Activated T-cell treated with anti-CD3 and anti-CD28 coated beads, Interleukin-2, amount 50 U/mL, for 48 hours (primary cell): ENCODE data around the gene MED13L.

Experiments
- DNase-seq, 2 experiments: peaks; one replicate each; pipeline ENCODE4 v3.0.0-alpha.2; 2020

The MED13L gene

GRCh38 chr12:116207274-116207673 lies 70.2 kb downstream of the MED13L start:
- DNase-seq: no peak

GRCh38 chr12:116206828-116207227 lies 70.7 kb downstream of the MED13L start:
- DNase-seq: no peak

DNA sequence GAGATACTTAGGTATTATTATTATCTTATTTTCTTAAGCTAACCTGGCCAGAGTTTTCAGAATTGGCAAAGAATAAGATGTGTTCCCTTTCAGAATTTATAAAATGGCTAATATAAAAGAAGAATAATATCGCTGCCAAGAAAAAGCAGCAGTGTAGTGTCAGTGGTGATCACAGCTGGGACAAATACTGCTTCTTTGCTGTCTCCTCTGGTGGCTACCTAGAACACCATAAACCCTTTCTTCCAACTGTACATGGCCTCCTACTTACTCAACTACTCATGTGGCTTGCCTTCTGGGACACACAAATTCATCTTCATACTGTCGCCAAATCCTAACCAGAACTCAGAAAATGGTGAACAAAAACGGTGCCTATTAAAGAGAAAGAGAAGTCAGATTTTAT lies 72.7 kb downstream of the MED13L start:
- DNase-seq: no peak

GRCh38 chr12:116204169-116204568 lies 73.3 kb downstream of the MED13L start:
- no peak for DNase-seq

DNA sequence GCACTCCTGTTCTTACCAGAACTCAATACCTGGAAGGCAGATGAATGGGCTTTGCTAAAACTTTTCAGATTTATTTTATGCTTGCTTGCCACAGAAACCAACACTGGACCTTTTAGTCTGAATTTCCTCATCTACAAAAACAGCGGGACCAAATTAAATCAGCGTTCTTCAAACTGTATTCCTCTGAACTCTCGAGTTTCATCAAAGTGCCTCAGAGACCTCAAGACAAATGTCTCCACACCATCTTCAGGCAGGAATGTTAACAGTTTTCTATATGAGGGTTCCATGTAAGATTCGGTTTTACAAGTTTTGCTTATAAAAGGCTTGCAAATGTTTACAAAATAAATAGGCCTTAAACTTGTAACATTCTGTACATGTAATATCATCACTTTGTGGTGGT lies 74.6 kb downstream of the MED13L start:
- no peak for DNase-seq

GRCh38 chr12:116202433-116202832 lies 75.1 kb downstream of the MED13L start:
- no peak for DNase-seq

GRCh38 chr12:116201908-116202307 lies 75.6 kb downstream of the MED13L start:
- no peak for DNase-seq

DNA sequence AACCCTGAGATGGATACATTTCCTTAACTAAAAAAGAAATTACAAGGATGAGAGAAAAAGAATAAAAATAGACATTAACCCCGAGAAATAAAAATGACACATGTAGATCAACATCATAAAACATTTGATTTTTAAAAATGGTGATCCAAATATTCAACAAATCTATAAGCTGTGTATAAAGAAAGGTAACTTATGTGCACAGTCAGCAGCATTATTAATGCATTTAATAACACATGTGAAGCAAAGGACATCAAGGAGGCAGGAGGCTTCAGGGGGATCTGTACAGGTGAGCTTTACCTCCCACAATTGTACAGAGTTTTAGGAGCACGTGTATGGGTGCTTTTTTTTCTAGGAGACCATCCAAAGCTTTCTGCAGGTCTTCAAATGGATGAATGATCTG lies 76.1 kb downstream of the MED13L start:
- no peak for DNase-seq

- DNase-seq: no peak
These were observed 76.7 kb downstream of the MED13L start for GRCh38 chr12:116200812-116201211.

GRCh38 chr12:116199160-116199706 lies 78.3 kb downstream of the MED13L start:
- no peak for DNase-seq

- no peak for DNase-seq
These were observed 80.5 kb downstream of the MED13L start for GRCh38 chr12:116196752-116197718.

DNA sequence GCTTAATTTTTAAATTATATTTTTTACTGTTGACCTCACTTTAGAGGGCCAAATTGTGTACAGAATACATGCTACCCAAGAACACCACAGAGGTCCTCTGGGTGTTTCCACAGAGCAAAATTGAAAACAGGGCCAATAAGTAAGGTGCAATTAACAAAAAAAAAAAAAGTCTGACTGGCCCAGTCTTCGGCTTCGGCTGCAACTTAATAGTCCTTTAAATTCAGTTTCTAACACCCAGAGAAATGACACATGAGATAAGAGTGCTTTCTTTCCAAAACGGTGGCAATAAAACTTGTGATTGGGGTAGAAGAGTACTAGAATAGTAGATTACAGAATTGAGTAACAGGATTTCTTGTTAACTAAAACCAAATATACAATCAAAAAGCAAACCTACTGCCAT lies 81.3 kb downstream of the MED13L start:
- no peak for DNase-seq

DNA sequence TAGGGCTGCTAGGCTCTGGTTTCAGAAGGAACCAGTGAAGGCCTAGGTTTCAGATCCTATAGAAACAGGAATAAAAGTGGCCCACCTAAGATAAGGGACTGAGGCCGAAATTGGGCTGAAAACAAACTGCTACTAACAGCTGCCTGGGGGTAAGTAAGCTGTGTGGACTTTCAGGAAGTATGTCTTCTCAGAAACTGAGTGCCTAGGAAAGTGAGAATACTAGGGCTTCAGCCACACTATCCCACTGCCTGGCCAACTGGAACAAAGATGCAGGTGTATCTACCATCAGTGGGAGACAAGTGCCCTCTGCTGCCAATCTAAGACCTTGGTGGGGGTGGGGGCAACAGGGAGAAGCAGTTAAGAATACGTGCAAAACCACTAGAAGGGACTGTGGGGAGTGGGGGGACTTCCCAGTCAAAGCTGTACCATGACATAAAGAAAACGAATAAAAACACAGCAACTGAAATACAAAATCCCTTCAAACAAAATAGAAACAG lies 82.5 kb downstream of the MED13L start:
- DNase-seq: peak; percentile 63 to 68

DNA sequence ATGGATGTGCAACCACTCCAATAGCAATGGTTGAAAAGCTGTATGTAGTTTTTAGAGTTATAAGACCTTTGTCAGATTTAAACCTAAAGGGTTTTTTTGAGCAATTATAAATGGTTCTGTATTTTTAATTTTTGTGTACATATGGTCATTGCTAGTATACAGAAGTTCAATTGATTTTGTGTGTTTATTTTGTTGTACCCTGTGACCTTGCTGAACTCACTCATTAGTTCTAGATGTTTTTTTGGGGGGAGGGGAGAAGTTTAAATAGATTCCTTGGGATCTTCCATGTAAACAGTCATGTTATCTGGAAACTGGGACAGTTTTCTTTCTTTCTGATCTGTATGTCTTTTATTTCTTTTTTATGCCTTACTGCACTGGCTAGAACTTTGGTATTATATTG lies 87.8 kb downstream of the MED13L start:
- no peak for DNase-seq

GRCh38 chr12:116188581-116188980 lies 88.9 kb downstream of the MED13L start:
- no peak for DNase-seq

DNA sequence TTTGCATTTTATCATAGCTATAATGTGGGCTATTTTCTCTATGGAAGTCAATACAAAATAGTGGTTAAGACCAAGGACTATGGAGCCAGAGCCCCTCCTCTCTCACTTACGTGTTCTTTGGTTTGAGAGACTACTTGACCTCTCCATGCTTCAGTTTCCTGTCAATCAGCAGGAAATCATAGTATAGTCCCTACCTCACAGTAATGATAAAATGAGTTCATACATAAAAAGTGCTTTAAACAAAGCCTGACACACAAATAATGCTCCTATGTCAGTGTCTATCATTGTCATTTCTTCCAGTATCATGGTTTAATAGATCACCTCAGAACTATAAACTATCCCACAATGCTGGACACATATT lies 90.4 kb downstream of the MED13L start:
- no peak for DNase-seq

- DNase-seq: no peak
These were observed 90.9 kb downstream of the MED13L start for GRCh38 chr12:116186482-116187150.

- DNase-seq: no peak
These were observed 92.7 kb downstream of the MED13L start for GRCh38 chr12:116184763-116185162.

GRCh38 chr12:116183741-116184141 lies 93.8 kb downstream of the MED13L start:
- DNase-seq: no peak

GRCh38 chr12:116182359-116183063 lies 95.0 kb downstream of the MED13L start:
- no peak for DNase-seq

- DNase-seq: no peak
These were observed 97.0 kb downstream of the MED13L start for GRCh38 chr12:116180448-116180847.

GRCh38 chr12:116179384-116179783 lies 98.1 kb downstream of the MED13L start:
- DNase-seq: no peak

DNA sequence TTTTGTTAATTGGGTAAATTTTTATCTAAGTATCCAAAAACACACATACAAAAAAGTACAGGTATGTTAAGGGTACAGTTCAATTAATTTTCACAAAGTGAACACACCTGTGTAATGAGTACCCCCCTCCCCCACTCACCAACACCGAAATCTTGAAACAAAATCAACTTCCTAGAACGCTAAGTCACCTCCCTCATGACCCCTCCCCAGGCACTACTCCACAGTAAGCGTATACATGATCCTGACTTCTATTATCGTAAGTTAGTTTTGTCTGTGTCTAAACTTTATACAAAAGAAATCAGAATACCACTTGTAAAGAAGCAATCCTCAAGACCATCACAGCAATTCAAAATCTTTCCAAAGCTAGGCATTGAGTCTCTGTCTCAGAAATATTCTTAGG lies 100.5 kb downstream of the MED13L start:
- no peak for DNase-seq
